HG03571 (cell line): ENCODE results near the gene ATP6V1C2.
A peak's percentile ranks its signal among the peaks of the same experiment; 100 is the strongest.
"Not testable (repeated sequence)": the region's sequence is repeated elsewhere in the genome, so short reads cannot be mapped to it uniquely, and the experiment has no call there.

Source experiments
- ATAC-seq: cut with Tn5 transposase; IDR thresholded peaks from one replicate; pipeline ENCODE4 v1.9.1; 2021; ENCODE audit not compliant: unreplicated experiment

ATP6V1C2 gene

DNA sequence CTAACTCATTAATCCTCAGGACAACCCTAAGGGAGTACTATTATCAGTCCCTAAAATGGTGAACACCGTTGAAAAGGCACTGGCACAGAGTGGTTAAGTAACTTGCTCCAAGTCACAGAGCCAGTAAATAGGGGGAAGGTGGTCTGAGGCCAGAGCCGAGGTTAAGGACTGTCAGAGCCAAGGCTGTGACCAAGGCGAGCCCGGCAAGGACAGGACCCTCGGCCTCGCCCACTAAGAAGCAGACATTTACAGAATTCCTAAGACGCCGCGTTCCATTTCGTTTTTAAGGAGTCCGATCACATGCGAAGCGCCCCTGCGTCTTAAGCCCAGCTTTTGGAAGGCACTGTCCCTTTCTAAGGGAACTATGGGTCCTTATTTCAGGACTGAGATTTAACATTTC is 90.1 kb downstream of the ATP6V1C2 start:
- no peak for ATAC-seq

DNA sequence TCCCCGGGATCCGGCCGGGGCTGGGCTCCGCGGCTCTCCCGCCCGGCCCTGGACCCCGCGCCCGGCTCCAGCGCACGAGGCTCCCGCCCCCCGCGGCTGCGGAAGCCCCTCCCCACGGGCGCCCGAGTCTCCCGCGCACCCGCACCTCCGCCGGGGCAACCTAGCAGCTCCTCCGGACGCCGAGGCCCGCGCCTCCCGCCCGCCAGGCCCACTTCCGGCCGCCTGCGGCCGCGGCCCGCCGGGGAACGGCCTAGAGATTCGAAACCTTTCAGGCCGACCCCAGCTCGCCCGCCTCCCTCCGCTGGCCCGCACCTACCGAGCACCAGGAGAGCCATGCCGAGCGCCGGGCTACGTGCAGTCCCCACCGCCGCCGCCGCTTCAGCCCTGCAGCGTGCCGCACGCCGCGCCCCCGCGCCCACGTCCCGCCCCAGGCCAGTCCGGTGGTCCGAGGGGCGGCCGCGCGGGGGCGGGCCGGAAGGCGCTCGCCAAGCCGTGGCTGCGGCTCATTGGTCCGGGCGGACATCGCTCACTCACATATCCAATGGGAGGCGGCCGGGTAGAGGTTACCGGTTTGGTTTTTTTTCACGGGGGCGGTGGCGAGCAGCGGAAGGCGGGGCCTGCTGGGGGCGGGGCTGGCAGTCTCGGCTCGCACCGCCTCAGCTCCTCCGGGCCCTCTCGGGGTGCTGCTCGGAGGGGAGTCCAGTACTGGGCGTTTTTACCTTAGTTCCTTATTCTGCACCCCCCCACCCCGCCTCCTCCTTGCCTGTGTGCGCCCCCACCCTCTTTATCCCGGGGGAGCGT is 91.1 kb downstream of the ATP6V1C2 start, which contains the start of gene PDIA6:
PDIA6 (minus strand) TSS at position 424 of the 801 bp plus-strand sequence; CDS start at position 335, 89 bp downstream.
- peak; percentile 90 for ATAC-seq

DNA sequence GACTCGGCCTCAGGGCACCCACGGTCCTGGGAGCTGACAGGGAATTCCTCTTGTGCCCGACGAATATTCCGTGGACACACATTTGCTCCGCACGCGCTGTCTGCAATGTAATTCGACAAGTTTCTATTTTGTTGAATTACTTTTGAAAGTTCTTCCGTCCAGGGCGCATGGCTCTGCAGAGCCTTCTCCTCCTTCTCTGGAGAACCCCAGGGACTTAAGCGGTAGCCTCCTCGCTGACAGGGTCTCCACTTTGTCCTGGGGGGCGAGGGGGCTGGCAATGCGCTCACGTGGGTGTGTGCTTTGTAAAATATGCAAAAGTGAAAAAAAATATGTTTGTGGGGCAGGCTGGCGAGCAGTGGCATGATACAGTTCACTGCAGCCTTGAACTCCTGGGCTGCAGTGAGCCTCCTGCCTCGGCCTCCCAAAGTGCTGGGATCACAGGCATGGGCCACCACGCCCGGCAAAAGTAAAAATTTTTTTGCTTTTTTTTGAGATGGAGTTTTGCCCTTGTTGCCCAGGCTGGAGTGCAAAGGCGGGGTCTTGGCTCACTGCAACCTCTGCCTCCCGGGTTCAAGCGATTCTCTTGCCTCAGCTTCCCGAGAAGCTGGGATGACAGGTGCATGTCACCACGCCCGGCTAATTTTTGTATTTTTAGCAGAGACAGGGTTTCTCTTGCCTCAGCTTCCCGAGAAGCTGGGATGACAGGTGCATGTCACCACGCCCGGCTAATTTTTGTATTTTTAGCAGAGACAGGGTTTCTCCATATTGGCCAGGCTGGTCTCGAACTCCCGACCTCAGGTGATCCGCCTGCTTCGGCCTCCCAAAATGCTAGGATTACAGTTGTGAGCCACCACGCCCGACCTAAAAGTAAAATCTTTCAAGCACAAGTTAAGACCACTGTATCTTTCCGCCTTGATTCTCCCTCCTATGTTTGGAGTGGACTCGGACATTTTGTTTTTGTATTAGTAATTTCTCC is 92.0 kb downstream of the ATP6V1C2 start:
- not testable (repeated sequence) for ATAC-seq

DNA sequence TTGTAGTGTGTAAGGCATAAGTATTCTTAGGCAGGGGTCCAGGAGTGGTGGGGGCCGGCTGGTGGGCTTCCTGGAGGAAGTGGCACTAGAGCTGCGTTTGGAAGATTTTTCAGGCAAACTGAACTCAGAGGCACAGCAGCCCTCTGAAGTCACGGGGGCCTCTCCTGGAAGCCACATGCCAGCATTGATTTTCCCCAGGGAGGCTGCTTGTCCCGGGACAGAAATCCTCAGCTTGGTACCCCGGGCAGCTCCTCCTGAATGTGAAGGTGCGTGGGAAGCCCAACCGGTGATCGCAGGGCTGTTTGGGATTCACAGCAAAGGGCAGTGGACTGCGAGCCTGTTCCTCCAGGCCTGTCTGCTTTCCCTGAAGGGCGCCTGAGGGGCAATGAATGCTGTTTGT is 92.7 kb downstream of the ATP6V1C2 start:
- ATAC-seq = no peak

DNA sequence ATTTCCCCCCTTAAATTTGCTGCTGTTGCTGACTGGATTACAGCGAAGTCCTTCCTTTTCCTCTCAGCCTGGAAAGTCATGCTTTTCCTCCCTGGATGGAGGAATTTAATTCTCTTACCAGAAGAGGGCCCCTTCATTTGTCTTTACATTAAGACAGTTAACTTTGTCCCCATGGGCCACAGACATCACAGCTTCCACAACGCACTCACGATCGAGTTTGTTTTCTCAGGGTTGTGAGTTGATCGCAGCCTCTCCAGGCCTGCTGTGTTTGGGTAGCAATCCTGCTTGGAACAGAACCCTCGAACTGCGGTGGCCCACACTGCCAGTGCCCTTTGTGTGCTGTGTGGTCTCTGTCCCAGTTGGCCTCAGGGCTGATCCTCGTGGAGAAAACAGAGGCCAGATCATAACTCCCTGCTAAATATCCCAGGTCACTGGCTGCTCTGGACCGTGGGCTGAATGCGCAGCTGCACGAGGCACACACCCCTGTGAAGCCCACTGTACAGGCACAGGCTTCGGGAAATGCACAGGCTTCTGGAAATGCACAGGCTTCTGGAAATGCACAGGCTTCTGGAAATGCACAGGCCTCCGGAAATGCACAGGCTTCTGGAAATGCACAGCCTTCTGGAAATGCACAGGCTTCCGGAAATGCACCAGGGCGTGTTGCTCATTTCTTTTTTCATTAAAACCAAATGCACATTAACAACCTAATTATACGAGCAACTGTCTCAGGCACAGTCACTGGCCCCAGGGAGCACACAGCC is 93.3 kb downstream of the ATP6V1C2 start:
- no peak for ATAC-seq

DNA sequence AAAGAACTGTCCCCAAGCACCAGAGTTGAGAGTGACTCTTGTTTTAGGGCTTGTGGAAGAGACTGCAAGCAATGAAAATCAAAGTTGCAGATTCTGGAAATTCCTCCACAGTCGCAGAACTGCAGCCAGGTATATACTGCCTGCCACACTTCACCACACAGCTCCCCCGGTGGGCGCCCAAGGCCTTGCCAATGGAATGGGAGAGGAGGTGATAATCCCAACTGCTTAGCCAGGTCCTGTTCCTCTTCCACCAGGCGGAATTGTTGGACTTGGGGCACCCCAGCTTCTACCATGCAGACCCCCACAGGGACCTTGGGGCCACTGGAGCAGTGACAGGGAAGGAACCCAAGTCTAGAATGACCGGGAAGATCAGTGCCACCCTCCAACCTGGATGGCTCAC is 96.0 kb downstream of the ATP6V1C2 start:
- no peak for ATAC-seq

DNA sequence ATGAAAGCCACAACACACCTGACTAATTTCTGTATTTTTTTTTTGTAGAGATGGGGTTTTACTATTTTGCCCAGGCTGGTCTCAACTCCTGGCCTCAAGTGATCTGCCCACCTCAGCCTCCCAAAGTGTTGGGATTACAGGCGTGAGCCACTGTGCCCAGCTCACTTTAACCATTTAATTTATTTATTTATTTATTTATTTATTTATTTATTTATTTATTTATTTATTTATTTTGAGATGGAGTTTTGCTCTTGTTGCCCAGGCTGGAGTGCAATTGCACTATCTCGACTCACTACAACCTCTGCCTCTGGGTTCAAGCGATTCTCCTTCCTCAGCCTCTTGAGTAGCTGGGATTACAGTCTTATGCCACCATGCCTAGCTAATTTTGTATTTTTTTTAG is 96.9 kb downstream of the ATP6V1C2 start:
- ATAC-seq = not testable (repeated sequence)

DNA sequence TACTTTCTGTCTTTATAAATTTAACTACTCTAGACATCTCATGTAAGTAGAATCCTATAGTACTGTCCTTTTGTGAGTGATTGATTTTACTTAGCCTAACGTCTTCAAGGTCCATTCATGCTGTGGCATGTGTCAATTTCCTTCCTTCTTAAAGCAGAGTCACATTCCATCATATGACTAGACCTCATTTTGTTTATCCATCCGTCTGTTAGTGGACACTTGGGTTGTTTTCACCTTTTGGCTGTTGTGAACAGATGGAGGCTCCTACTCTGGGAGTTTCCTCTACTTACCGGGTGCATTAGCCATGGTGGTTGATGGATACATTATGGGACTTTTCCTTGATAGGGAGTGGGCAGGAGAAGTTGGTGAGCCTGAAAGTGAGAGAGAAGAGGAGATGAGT is 97.6 kb downstream of the ATP6V1C2 start:
- no peak for ATAC-seq

DNA sequence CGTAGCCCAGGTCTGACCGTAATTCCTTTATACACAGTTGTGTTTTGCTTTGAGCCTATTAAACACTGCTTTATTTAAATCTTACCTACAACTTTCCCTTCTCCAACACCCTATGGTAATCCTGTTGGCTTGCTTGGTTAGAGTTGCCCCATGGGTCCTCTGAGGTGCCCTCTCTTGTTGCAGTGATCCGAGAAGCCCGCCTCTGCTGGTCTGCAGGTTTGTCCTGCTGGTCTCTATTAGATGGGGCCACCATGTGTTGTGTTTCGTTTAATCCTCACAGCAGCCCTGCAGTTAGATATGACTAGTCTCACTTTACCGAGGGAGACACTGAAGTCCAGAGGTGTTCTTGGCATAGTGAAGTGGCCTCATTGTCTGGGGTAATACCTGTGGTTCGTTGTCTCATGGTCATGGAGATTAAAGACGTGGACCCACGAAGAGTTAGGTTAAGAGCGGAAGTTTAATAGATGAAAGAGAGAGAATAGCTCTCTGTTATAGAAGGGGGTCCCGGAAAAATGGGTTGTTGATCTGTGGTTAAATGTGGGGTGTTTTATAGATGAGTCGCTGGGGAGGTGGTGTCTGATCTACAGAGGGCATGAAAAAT is 98.4 kb downstream of the ATP6V1C2 start:
- ATAC-seq = no peak

DNA sequence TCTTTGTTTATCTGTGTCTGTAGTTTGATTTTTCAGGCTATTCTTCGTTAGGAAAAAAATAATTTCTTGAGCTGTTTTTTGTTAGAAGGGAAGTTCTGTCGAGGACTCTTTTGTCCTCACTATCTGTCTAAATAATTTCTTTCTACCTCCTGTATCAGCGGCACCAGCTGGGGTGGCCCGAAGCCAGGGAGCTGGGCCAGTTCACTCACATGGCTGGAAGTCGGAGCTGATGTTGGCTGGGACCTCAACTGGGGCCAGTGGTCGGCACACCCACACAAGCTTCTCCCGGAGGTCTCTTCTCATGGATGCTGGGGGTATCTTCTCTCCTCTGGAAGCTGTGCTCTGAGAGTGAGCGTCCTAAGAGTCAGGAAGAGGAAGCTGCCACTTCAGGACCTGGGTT is 99.1 kb downstream of the ATP6V1C2 start:
- ATAC-seq = no peak

DNA sequence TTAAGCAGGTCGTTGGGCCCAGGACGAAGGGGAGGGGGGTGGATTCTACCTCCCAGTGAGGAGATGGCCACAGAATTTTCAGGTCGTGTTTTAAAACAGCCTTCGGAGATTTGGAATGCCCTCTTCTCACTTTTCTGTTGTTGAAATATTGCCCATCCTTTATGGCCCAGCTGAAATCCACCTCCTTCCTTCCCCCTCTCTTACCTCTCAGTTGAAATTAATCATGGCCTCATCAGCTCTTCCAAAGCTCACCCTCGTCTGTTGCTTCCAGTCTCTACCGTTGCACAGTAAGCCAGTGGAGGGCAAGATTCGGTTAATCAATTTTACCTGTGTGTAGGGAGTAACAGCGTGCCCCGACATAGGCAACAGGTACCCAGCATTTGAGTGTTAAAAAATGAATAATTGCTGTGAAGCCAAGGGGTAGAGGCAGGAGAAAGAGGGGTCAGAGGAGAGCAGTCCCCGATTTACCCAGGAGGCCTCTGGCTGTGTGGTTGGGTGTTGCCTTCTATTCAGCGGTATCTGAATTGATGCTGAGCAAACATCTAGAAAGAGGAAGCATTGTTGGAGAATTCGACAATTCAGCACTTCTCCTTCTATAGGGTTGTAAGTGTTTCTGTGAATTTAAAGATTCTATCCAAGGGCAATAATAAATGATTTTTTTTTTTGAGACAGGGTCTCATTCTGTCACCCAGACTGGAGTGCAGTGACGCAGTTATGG is 99.7 kb downstream of the ATP6V1C2 start:
- ATAC-seq = no peak

DNA sequence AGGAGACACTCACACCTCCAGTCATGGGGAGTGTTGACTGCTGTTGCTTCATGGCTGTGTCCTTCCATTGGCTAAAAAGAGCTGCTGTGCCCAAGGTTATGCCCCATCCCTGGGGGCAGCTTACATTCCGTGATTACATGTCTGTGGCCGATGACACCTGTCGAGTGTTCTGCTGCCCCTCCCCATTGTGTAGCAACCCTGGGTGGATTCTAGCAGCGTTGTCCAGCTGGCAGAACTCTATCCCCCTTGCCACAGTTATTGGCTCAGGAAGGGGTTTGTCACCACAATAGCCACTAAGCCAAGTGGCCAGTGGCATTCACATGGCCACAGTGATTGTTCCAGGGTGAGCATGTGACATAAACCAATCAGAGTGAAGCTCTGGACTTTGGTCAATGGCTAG is 102.8 kb downstream of the ATP6V1C2 start:
- ATAC-seq = no peak

DNA sequence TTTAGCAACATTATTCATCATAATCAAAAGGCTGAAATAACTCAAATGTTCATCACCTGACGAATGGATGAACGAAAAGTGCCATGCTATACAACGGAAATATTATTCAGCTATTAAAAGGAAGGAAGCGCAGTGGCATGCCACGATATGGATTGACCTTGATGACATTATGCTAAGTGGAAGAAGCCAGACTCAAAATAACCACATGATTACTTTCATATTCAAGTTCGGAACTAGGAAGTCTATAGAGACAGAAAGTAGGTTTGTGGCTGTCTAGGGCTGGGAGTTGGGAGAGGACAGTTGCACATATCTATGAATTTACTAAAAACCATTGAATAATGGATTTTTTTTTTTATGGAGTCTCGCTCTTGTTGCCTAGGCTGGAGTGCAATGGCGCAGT is 104.6 kb downstream of the ATP6V1C2 start:
- no peak for ATAC-seq

DNA sequence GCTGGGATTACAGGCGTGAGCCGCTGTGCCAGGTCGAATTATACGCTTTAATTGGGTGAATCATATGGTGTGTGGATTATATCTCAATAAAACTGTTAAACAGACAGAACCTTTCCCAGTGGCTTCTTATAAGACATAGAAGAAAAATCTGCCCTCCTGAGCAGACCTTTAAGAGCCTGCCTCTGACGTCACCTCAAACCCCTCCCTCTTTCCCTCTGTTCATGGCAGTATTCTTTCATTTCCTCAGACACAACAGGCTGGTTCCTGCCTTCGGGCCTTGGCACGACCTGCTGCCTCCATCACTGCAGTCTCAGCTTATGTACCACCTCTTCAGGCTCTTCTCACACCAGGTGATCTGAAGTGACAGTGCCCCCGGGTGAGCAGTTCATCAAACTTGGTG is 105.2 kb downstream of the ATP6V1C2 start:
- ATAC-seq = no peak

DNA sequence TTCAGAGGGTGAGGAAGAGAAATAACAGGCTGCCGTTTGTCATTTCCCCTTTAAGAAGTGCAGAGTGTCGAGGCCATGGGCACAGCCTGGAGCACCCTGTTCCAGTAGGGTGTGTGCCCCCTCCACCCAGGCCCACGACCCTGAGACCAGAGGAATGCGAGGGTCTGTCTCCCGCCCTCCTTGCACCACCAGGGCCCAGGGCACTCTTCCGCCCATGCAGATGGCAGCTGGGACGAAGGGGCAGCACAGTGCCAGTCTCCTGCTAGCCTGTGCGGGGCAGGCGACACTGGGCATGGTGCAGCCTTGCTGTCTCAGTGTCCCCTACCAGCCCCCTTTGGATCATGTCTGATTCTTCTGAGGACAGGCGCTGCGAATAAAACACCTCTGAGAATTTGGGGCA is 106.9 kb downstream of the ATP6V1C2 start:
- no peak for ATAC-seq

DNA sequence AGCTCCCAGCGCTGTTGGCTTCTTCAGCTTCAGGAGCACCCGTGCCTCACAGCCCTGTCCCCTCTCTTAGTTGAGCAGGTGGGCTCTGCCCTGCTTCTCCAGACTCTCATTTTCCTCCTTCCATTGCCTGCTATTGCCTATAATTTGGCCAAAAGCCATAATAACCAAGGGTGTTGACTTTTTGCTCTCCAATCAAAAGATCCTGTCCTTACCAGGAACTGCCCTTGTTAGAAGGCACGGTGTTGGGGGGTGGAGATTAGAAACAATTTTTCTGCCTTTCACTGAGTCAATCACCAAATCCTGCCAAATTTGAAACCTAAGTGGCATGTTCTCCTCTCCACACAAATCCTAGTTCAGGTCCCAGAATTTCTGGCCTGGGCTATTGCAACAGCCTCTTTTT is 107.9 kb downstream of the ATP6V1C2 start:
- ATAC-seq = no peak

DNA sequence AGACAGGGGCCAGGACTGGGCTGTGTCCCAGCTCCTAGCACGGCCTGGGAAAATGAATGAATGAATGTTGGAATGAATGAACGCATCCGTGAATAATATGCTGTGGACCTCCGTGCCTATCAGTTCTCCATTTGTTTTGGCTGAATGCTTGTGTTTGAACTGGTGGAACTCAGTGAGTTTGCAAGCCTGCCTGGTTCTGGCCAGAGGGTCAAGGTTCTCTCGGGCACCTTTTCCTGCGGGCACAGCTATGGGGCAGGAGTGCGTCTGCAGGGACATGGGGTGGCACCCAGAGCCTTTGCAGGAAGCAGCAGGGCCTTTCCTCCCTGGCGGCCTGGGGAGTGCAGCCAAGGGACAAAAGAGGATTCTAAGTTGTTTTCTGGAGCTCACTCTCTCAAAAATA is 108.8 kb downstream of the ATP6V1C2 start:
- ATAC-seq = no peak

DNA sequence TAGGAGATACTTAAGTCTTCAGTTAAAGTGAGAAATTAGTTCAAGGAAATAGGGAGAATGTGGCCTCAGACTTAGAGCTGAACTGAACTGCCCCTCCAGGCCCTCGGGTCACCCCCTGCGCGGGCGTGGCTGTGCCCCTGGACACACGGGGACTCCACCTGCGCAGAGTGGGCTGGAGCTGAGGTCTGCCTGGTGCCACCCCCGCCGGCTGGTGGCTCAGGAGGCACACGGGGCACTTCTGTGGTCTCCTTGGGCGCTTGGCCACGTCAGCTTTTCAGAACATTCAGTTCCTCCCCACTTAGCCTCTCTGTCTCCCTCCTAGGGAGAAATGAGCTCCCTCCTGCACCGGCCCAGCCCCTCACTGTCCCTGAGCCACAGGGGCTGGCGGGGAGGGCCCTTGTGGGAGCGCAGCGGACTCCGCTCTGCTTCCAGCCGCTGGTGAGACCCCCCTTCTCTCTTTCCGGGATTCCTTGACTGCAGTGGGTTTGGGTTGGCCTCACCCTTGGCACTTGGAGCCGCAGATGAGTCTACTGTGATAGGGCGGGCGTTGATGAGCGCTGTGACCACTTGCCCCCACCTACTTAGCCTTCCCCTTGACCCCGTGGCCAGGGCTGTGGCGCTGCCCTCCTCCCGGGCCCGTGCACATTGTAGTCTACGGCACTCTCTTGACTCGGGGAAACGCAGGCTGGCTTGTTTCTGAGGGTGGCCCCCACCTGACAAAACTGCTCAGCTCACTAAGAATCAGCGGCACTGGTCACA is 109.4 kb downstream of the ATP6V1C2 start:
- no peak for ATAC-seq

DNA sequence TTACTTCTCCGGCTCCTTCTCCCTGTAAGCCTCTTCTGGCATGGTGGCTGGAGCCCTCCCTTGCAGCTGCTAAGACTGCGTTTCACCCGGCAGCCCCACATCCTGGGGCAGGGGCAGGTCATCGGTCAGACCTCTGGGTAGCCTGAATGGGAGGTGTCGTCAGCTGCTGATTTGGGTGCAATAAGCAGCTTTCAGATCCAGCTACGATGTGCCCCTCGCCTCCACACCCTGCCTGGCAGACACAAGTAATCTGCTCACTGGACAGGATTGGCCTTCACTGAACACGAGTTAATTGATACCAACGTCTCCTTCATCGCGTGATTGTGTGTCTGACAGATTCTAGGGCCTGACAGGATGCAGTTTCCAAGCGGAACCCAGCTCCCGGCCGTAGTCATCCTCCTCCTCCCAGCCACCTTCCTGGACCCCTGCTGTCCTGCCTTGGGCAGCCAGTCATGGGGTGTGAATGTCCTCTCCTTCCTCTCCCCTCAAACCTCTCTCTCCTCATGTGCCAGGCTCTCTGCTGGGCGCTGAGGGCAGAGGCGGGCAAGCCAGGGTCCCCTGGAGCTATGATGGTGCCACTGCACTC is 110.1 kb downstream of the ATP6V1C2 start:
- ATAC-seq = no peak
